ENCODE results near the gene BPIFB4. TPM values are rescaled to one million over a fixed set of nuclear protein-coding genes. Genes with fewer than 3 reads are reported as not detected.

BPIFB4 gene
- total RNA-seq, 1 donor from 2014 or later = not detected

GRCh38 chr20:33046412-33046811, 33.0 kb upstream of the BPIFB4 start:
- no peak overlapping the region for H3K27ac Mint-ChIP-seq (ENCODE audit: unreplicated experiment)
- no peak for DNase-seq (ENCODE audit: low read depth)
- Histone ChIP-seq H3K27ac (ENCODE audit: low read depth, low read length) (no peak overlapping the region), H3K4me3 (ENCODE audit: insufficient read depth, low read depth, low read length) (no peak overlapping the region), H3K9me3 (ENCODE audit: insufficient read depth, low read depth, low read length) (no peaks in the 10 kb centered on the region), H3K4me1 (ENCODE audit: insufficient read depth, low read length) (no peaks in the 10 kb centered on the region), H3K9ac (ENCODE audit: low read length) (no peak overlapping the region), H3K27me3 (ENCODE audit: insufficient read depth, low read length) (no peaks in the 10 kb centered on the region), H3K79me2 (ENCODE audit: insufficient read depth, low read length) (no peaks in the 10 kb centered on the region), H3K4me2 (ENCODE audit: low read length) (no peak overlapping the region), H3K36me3 (ENCODE audit: insufficient read depth, low read length) (no peaks in the 10 kb centered on the region), H2AFZ (ENCODE audit: low read depth, low read length) (no peak overlapping the region), H4K20me1 (ENCODE audit: insufficient read depth, low read length) (no peaks in the 10 kb centered on the region)
- H3K4me1 Mint-ChIP-seq (ENCODE audit: low read depth, unreplicated experiment) = no peaks in the 10 kb centered on the region
- TF ChIP-seq CTCF (IDR thresholded peaks at IDR 0.05; ENCODE audit: insufficient read depth, low read depth, low read length) (no peak), EZH2 (IDR thresholded peaks at IDR 0.05; ENCODE audit: insufficient read depth, low read length) (no peak)
- H3K4me3 Mint-ChIP-seq (ENCODE audit: unreplicated experiment) = no peak overlapping the region
- H3K36me3 Mint-ChIP-seq (ENCODE audit: low read depth, unreplicated experiment) = no peaks in the 10 kb centered on the region
- no peak for FAIRE-seq
- H3K27me3 Mint-ChIP-seq (ENCODE audit: low read depth, unreplicated experiment) = peaks cover 11% of the 10 kb centered on the region
- H3K9me3 Mint-ChIP-seq (ENCODE audit: unreplicated experiment) = peaks cover 20% of the 10 kb centered on the region

GRCh38 chr20:33051333-33051732, 28.1 kb upstream of the BPIFB4 start:
- peaks cover under 1% of the 10 kb centered on the region for H3K9me3 Mint-ChIP-seq (ENCODE audit: unreplicated experiment)
- no peak overlapping the region for H3K4me3 Mint-ChIP-seq (ENCODE audit: unreplicated experiment)
- no peak for FAIRE-seq
- no peak overlapping the region for H3K4me2 ChIP-seq (ENCODE audit: low read length)
- no peak overlapping the region for H3K27ac Mint-ChIP-seq (ENCODE audit: unreplicated experiment)
- no peaks in the 10 kb centered on the region for H3K36me3 ChIP-seq (ENCODE audit: insufficient read depth, low read length)
- no peaks in the 10 kb centered on the region for H3K27me3 ChIP-seq (ENCODE audit: insufficient read depth, low read length)
- H3K36me3 Mint-ChIP-seq (ENCODE audit: low read depth, unreplicated experiment) = no peaks in the 10 kb centered on the region
- H3K4me1 ChIP-seq (ENCODE audit: insufficient read depth, low read length) = no peaks in the 10 kb centered on the region
- no peaks in the 10 kb centered on the region for H4K20me1 ChIP-seq (ENCODE audit: insufficient read depth, low read length)
- H3K27me3 Mint-ChIP-seq (ENCODE audit: low read depth, unreplicated experiment) = peaks cover 25% of the 10 kb centered on the region
- no peak for DNase-seq (ENCODE audit: low read depth)
- no peak for TF ChIP-seq CTCF (IDR thresholded peaks at IDR 0.05; ENCODE audit: insufficient read depth, low read depth, low read length)
- no peak for TF ChIP-seq EZH2 (IDR thresholded peaks at IDR 0.05; ENCODE audit: insufficient read depth, low read length)
- no peaks in the 10 kb centered on the region for H3K9me3 ChIP-seq (ENCODE audit: insufficient read depth, low read depth, low read length)
- no peak overlapping the region for H2AFZ ChIP-seq (ENCODE audit: low read depth, low read length)
- no peaks in the 10 kb centered on the region for H3K4me1 Mint-ChIP-seq (ENCODE audit: low read depth, unreplicated experiment)
- no peaks in the 10 kb centered on the region for H3K79me2 ChIP-seq (ENCODE audit: insufficient read depth, low read length)
- no peak overlapping the region for H3K27ac ChIP-seq (ENCODE audit: low read depth, low read length)
- no peak overlapping the region for H3K4me3 ChIP-seq (ENCODE audit: insufficient read depth, low read depth, low read length)
- no peak overlapping the region for H3K9ac ChIP-seq (ENCODE audit: low read length)

GRCh38 chr20:33053291-33054106, 25.9 kb upstream of the BPIFB4 start, which contains the start of gene BPIFB3:
TSS of gene BPIFB3 (plus strand) at chr20:33053903. CDS start at chr20:33055436, 1,533 bp downstream.
- Histone ChIP-seq H3K4me1 (ENCODE audit: insufficient read depth, low read length) (no peaks in the 10 kb centered on the region), H4K20me1 (ENCODE audit: insufficient read depth, low read length) (no peaks in the 10 kb centered on the region), H3K79me2 (ENCODE audit: insufficient read depth, low read length) (no peaks in the 10 kb centered on the region), H3K9me3 (ENCODE audit: insufficient read depth, low read depth, low read length) (no peaks in the 10 kb centered on the region), H3K27ac (ENCODE audit: low read depth, low read length) (no peak within 1 kb of the TSS), H3K4me3 (ENCODE audit: insufficient read depth, low read depth, low read length) (no peak within 1 kb of the TSS), H3K36me3 (ENCODE audit: insufficient read depth, low read length) (no peaks in the 10 kb centered on the region), H3K9ac (ENCODE audit: low read length) (no peak within 1 kb of the TSS), H2AFZ (ENCODE audit: low read depth, low read length) (no peak within 1 kb of the TSS), H3K4me2 (ENCODE audit: low read length) (no peak within 1 kb of the TSS), H3K27me3 (ENCODE audit: insufficient read depth, low read length) (no peaks in the 10 kb centered on the region)
- Mint-ChIP-seq H3K4me3 (ENCODE audit: unreplicated experiment) (no peak within 1 kb of the TSS), H3K36me3 (ENCODE audit: low read depth, unreplicated experiment) (no peaks in the 10 kb centered on the region), H3K4me1 (ENCODE audit: low read depth, unreplicated experiment) (no peaks in the 10 kb centered on the region), H3K27ac (ENCODE audit: unreplicated experiment) (no peak within 1 kb of the TSS), H3K9me3 (ENCODE audit: unreplicated experiment) (no peaks in the 10 kb centered on the region), H3K27me3 (ENCODE audit: low read depth, unreplicated experiment) (peaks cover 32% of the 10 kb centered on the region)
- no peak for FAIRE-seq
- DNase-seq (ENCODE audit: low read depth) = no peak
- TF ChIP-seq EZH2 (IDR thresholded peaks at IDR 0.05; ENCODE audit: insufficient read depth, low read length) (no peak), CTCF (IDR thresholded peaks at IDR 0.05; ENCODE audit: insufficient read depth, low read depth, low read length) (no peak)
